AG10803 (cell line): ENCODE results near the gene UGT2B7.

Experiments used
- DNase-seq: peaks from one replicate; pipeline ENCODE4 v3.0.0; 2010; ENCODE audit warnings: low read depth
- H3K4me3 ChIP-seq: 2 replicates; pipeline ENCODE4 v1.5.1; 2011; ENCODE audit warnings: mild to moderate bottlenecking, low read length, control low read depth
- TF ChIP-seq, protein P1 (sequence below): conservative IDR thresholded peaks from 2 replicates; pipeline ENCODE4 v1.5.1; 2011; ENCODE audit warnings: mild to moderate bottlenecking, low read length, control low read depth, inconsistent platforms

Gene UGT2B7

DNA sequence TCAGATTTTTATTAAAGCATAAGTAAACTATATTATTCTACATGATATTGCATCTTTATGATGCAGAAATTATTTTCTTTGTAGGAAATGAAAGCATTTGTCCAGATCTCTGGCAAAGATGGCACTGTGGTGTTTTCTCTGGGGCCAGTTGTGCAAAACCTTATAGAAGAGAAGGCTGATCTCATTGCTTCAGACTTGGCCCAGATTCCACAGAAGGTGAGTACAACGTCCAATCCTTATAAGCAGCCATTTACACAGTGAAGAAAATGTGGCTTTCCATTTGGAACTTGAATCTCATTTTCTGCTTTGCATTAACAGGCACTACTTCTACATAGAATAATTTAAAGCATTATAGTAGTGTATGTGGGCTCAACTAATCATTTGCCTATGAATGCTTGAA, 6.9 kb upstream of the UGT2B7 start:
- no peak for DNase-seq
- TF ChIP-seq, protein P1, sequence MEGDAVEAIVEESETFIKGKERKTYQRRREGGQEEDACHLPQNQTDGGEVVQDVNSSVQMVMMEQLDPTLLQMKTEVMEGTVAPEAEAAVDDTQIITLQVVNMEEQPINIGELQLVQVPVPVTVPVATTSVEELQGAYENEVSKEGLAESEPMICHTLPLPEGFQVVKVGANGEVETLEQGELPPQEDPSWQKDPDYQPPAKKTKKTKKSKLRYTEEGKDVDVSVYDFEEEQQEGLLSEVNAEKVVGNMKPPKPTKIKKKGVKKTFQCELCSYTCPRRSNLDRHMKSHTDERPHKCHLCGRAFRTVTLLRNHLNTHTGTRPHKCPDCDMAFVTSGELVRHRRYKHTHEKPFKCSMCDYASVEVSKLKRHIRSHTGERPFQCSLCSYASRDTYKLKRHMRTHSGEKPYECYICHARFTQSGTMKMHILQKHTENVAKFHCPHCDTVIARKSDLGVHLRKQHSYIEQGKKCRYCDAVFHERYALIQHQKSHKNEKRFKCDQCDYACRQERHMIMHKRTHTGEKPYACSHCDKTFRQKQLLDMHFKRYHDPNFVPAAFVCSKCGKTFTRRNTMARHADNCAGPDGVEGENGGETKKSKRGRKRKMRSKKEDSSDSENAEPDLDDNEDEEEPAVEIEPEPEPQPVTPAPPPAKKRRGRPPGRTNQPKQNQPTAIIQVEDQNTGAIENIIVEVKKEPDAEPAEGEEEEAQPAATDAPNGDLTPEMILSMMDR: no peak
- H3K4me3 ChIP-seq: no peak overlapping the region

DNA sequence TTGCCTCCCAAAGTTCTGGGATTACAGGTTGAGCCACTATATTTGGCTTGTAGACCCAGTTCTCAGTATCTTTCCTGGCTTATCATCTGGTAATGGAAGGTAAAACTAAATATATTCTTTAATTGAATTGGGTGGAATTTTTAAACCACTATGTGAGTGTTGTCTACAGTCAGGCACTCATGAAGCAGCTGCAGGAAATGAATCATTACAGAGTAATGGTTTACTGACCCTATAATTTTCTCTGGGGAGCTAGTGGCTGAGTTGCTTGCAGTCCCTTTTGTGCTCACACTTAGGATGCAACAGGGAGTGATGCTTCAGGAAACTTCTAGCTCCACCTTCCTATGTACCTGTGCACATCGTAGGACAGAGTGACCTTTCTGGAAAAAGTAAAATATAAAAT, 4.1 kb upstream of the UGT2B7 start:
- no peak overlapping the region for H3K4me3 ChIP-seq
- TF ChIP-seq, protein P1: no peak
- peak; percentile 3 for DNase-seq

DNA sequence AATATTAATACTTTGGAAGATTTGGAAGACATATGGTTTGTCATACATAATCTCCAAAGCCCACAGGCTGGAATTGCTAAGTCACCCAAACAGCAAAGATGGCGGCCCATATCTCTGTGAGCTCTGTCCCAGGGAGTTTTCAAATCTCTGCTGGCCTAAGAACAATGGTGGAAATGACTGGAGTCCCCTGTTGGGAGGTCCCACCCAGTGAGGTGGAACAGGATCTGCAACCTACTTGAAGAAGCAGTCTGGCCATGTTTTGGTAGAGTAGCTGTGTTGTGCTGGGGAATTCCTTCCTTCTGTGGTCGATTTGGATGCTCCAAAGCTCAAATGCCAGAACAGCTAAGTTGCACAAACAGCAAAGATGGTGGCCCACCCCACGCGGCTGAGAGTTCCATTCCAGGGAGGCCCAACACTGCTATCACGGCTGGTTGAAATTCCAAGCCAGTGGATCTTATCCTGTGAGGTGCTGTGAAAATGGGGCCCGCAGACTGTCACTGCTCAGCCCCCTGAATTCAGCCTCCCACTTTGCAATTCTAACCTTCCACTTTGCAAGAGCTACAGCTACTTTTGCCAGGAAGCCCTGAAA, 3.2 kb upstream of the UGT2B7 start:
- DNase-seq: no peak
- TF ChIP-seq, protein P1: no peak
- no peak overlapping the region for H3K4me3 ChIP-seq

DNA sequence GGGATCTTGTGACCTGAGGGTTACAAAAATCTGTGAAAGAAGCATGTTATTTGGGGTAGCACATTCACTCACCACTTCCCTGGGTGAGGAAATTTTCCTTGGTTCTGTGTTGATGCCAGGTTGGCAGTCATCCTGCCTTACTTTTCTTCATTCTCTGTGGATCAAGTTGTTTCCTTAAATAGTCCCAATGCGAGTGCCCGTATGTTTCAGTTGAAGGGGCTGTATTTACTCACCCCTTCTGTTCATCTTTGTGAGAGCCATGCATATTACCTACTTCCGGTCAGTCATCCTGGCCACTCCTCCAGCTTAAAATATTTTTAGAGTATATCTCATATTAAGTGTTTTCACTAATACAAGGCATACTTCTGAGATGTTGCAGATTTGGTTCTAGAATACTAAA, 2.6 kb upstream of the UGT2B7 start:
- DNase-seq: no peak
- H3K4me3 ChIP-seq: no peak overlapping the region
- TF ChIP-seq, protein P1: no peak

DNA sequence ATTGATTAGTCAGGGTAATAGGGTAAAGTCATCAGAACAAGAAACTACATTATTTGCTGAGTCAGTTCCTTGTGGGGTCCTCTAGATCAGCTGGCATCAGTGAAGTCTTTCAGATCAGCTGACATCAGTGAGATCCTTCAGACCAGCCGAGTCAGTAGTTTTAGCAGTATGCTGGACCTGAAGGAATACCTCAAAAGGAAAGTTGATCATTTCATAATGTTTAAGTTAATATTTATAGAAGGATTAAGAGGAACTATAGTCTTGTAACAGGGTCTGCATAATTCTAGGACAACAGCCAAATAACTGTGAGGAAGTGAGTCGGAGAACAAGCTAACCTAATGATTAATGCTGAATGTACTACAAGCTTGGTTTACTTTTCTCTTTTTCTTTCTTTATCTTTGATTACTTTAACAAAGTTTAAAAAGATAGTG, 958 bp upstream of the UGT2B7 start:
- H3K4me3 ChIP-seq: no peak overlapping the region
- DNase-seq: no peak
- TF ChIP-seq, protein P1: no peak

DNA sequence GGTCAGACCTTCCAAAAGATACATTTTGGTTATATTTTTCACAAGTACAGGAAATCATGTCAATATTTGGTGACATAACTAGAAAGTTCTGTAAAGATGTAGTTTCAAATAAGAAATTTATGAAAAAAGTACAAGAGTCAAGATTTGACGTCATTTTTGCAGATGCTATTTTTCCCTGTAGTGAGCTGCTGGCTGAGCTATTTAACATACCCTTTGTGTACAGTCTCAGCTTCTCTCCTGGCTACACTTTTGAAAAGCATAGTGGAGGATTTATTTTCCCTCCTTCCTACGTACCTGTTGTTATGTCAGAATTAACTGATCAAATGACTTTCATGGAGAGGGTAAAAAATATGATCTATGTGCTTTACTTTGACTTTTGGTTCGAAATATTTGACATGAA, 536 bp downstream of the UGT2B7 start:
- no peak for DNase-seq
- H3K4me3 ChIP-seq: no peak overlapping the region
- TF ChIP-seq, protein P1: no peak

DNA sequence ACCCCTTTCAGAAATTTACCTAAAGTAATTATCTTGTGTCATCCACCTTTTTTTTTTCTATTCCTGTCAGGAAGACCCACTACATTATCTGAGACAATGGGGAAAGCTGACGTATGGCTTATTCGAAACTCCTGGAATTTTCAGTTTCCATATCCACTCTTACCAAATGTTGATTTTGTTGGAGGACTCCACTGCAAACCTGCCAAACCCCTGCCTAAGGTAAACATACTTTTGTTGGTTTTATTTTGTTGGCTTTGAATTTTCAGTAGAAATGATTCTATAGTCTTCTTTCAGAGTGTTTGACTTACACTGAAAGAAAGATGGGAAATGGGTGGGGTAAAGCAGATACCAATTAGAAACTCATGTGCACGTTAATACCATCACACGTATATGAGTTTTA, 2.2 kb downstream of the UGT2B7 start:
- TF ChIP-seq, protein P1: no peak

More for the DNA sequence above, 2.2 kb downstream of the UGT2B7 start:
- no peak overlapping the region for H3K4me3 ChIP-seq
- DNase-seq: no peak
